Measurements from ENCODE around the gene LRRC71.

Gene LRRC71

DNA sequence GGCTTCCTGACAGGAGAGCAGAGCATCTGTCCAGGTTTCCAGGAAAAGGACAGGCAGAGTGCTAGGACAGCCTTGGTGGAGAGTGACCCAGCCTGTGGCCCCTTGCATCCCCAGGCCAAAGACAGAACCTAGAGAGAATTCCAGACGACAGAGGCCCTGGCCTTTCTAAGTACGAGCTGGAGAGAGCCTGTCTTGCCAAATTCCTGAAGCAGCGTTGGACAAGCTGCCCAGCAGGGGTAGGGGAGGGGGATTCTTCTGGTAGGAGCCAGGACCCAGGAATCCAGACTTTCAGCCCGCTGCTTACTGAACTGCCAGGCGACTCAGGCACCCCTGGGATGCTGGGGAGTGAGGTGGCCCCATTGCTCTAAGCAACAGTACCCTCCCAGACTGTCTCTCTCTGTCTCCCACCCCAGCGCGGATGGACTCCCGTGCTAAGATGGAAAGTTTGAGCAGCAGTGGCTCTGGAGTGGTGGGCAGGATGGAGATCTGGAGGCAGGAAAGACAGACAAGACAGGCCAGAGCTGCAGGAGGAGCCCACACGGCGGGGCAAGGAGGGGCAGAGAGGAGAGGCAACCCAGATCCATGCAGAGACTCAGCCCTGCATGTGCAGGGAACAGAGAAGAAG is 35.8 kb upstream of the LRRC71 start:
- H3K27ac ChIP-seq = no peak overlapping the region
- TF ChIP-seq, protein P1, sequence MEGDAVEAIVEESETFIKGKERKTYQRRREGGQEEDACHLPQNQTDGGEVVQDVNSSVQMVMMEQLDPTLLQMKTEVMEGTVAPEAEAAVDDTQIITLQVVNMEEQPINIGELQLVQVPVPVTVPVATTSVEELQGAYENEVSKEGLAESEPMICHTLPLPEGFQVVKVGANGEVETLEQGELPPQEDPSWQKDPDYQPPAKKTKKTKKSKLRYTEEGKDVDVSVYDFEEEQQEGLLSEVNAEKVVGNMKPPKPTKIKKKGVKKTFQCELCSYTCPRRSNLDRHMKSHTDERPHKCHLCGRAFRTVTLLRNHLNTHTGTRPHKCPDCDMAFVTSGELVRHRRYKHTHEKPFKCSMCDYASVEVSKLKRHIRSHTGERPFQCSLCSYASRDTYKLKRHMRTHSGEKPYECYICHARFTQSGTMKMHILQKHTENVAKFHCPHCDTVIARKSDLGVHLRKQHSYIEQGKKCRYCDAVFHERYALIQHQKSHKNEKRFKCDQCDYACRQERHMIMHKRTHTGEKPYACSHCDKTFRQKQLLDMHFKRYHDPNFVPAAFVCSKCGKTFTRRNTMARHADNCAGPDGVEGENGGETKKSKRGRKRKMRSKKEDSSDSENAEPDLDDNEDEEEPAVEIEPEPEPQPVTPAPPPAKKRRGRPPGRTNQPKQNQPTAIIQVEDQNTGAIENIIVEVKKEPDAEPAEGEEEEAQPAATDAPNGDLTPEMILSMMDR (IDR thresholded peaks at IDR 0.05) = no peak
- TF ChIP-seq ZFX (IDR thresholded peaks at IDR 0.05; ENCODE audit: borderline replicate concordance) = no peak

DNA sequence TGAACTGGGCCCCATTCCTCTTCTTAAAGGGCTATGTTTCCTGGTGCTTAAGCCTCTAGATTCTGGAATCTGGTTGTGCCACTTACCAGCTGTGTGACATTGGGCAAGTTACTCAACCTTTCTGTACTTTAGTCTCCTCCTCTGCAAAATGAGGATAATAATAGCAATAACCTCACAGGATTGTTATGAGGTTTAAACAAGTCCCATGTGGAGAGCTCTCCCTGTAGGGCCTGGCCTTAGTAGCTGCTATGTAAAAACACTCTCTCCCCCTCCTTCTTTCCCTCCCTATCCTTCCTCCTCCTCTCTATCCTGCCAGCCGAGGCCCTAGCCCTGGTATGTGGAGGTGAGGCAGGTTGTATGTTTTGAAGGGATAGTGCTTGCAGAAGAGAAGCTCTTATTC is 35.1 kb upstream of the LRRC71 start:
- H3K27ac ChIP-seq = no peak overlapping the region
- TF ChIP-seq ZFX (IDR thresholded peaks at IDR 0.05; ENCODE audit: borderline replicate concordance) = no peak
- TF ChIP-seq, protein P1 (IDR thresholded peaks at IDR 0.05) = no peak

DNA sequence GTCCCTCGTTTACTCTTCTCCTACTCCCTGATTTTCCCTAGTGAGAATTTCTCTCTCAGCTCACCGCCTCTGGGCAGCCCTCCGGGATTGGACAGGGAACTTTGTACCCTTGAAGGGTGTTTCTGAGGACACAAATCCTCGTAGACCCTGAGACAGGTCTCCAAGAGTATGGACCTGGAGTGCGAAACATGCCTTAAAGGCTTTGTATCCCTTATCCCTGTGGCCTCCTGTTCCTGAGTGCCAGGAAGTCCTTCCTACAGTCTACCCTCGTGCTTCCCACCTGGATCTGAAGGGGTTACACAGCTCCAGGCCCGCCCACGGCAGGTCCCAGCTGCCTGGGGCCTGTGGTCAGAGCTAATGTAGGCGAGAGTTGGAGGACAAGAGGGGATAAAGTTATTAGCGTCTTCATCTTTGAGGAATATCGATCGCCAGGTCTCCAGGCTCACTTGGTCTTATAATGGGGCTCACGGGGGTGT is 34.5 kb upstream of the LRRC71 start:
- H3K27ac ChIP-seq = no peak overlapping the region
- TF ChIP-seq, protein P1 (IDR thresholded peaks at IDR 0.05) = no peak
- TF ChIP-seq ZFX (IDR thresholded peaks at IDR 0.05; ENCODE audit: borderline replicate concordance) = no peak

DNA sequence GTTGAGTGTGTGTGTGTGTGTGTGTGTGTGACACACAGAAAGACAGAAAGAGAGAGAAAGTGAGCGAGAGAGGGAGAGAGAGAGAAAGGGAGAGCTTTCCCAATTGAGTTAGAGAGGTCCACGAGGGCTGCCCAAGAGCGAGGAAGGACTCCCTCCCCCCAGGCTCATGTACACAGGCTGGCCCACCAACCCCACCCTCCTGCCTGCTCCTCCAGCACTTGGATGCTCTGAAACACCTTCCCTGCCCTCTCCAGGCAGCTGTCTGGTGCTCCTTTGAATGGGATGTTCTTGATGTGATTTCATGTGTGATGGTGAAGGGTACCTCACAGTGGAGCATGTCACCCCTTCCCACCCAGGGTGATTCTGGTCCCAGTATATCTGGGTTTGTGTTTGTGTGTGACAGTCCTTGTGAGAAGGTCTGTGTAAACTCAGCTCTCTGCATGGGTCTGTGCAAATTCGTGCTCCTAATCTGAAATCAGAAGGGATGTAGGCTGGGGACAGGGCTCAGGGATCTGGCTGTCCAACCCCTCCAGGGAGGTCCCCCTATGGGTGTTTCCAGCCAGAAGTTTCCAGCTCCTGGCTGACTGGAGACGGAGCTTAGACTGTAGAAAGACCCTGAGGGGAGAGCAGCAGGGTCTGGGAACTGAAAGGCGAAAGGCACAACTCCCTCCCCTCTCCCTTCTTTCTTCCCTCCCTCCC is 33.7 kb upstream of the LRRC71 start:
- TF ChIP-seq ZFX (IDR thresholded peaks at IDR 0.05; ENCODE audit: borderline replicate concordance) = no peak
- TF ChIP-seq, protein P1 (IDR thresholded peaks at IDR 0.05) = no peak
- H3K27ac ChIP-seq = no peak overlapping the region

DNA sequence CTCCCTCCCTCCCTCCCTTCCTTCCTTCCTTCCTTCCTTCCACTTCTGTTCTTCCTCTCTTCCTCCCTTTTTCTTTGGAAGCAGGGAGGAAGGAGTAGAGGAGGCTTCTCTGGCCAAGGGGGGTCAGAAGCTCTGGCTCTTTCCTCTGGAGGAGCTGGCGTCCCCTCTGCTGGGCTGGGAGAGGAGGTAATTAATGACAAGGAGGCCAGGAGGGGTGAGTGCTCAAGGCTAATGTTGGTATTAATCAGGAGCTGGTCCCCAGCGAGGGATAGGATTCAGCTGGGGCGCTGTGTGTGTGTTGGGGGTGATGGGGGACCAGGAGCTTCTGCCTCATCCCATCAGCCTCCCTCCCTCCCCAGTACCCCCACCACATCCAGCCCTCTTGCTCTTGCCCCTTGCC is 33.1 kb upstream of the LRRC71 start:
- TF ChIP-seq, protein P1 (IDR thresholded peaks at IDR 0.05) = no peak
- no peak for TF ChIP-seq ZFX (IDR thresholded peaks at IDR 0.05; ENCODE audit: borderline replicate concordance)
- H3K27ac ChIP-seq = no peak overlapping the region

DNA sequence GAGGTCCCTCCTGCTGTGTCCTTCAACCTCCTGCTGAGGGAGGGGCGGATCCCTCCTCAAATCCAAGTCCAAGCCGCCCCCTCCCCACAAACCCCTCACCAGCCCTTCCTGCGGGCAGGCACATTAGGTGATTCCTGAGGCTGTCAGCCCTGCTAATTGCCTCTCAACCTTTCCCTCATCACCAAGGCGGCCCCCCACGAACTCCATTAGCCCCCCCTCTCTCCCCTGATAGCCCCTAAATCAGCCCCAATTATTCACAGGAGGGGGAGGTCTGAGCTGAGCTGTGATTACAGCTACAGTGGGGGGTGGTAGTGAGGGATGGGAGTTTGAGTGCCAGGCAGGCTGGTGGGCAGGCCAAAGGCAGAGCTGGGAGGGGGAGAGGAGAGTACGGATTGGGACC is 32.7 kb upstream of the LRRC71 start:
- TF ChIP-seq, protein P1 (IDR thresholded peaks at IDR 0.05) = no peak
- no peak for TF ChIP-seq ZFX (IDR thresholded peaks at IDR 0.05; ENCODE audit: borderline replicate concordance)
- H3K27ac ChIP-seq = no peak overlapping the region

Data from 22Rv1 (cell line).